ENCODE results near the gene BEND7.
A peak's percentile ranks its signal among the peaks of the same experiment; 100 is the strongest.

The BEND7 gene

DNA sequence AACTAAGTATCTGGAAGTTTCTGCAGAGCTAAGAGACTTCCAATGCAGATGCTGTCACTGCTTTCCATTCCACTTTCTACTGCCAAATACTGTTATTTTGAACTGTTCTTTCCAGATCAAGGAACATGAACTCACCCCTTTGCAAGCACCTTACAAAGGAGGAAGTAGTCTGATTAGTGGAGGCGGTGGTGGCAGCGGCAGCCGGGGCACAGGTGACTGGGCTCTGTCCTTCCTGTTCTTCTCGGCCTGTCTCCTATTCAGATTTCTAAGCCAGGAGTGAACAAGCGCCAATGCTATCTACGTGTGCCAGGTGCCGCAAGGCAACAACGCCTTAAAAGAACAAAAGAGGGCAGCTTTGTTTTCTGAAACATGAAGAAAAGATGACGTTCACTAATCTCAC lies 44.9 kb downstream of the BEND7 start:
- Histone ChIP-seq H3K36me3 (ENCODE audit: control insufficient read depth in 1 of 2, insufficient read depth in 2 of 2, low read length in 2 of 2) (peaks cover 4 to 18% of the 10 kb centered on the region in 2 experiments), H3K79me1 (ENCODE audit: low read length) (no peaks in the 10 kb centered on the region), H2AFZ (ENCODE audit: insufficient read depth, low read length, poor library complexity) (no peak overlapping the region), H3K23ac (ENCODE audit: low read length) (no peak overlapping the region), H4K8ac (ENCODE audit: low read depth, low read length) (no peak overlapping the region), H3K9me3 (ENCODE audit: insufficient read depth, low read depth, low read length) (no peaks in the 10 kb centered on the region), H3K4me3 (ENCODE audit: low read depth, low read length) (no peak overlapping the region), H2BK5ac (ENCODE audit: low read depth, low read length, poor library complexity) (no peak overlapping the region), H3K27ac (ENCODE audit: low read depth, low read length) (no peak overlapping the region), H4K91ac (ENCODE audit: low read depth, low read length) (no peak overlapping the region), H3K4ac (ENCODE audit: low read depth, low read length) (no peak overlapping the region), H3K9ac (ENCODE audit: low read length) (no peak overlapping the region), H2BK12ac (ENCODE audit: low read length) (no peak overlapping the region), H4K12ac (ENCODE audit: low read depth, low read length) (no peak overlapping the region), H3K27me3 (ENCODE audit: insufficient read depth, low read length) (no peaks in the 10 kb centered on the region), H3K14ac (ENCODE audit: low read length) (no peak overlapping the region), H3K18ac (ENCODE audit: low read length) (no peak overlapping the region), H3K4me2 (ENCODE audit: low read length) (no peak overlapping the region), H2BK120ac (ENCODE audit: insufficient read depth, low read length, poor library complexity) (no peak overlapping the region), H3K79me2 (ENCODE audit: control insufficient read depth, insufficient read depth, low read length, poor library complexity) (no peaks in the 10 kb centered on the region), H3K4me1 (ENCODE audit: control insufficient read depth in 1 of 2, insufficient read depth in 2 of 2, low read length in 2 of 2) (no peaks in the 10 kb centered on the region), H2AK5ac (ENCODE audit: low read length) (no peak overlapping the region)
- no CpG with 5 or more reads among the region's 9 CpGs for WGBS (ENCODE audit: extremely low coverage, insufficient coverage, insufficient read length)
- no peak for DNase-seq

DNA sequence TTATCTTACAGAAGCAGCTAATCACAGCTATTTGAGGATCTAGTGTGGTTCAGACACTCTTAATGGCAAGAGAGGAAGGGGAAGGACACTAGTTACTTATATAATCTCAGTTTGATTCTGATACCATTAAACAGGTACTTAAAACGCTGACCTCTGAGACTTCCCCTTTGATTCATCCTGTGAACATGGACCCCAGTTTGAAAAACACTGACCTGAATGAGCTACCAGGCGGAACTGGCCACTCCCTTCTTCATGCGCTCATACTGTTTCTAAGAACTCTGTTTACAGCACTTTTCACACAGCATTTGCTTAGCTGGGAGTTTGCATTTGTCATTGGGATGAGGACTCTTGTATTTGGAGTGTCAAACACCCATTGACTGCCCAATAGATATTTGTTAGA lies 45.7 kb downstream of the BEND7 start:
- peaks cover 4 to 18% of the 10 kb centered on the region in 2 experiments for H3K36me3 ChIP-seq (ENCODE audit: control insufficient read depth in 1 of 2, insufficient read depth in 2 of 2, low read length in 2 of 2)
- no peak overlapping the region for H3K4me2 ChIP-seq (ENCODE audit: low read length)
- no peaks in the 10 kb centered on the region for H3K9me3 ChIP-seq (ENCODE audit: insufficient read depth, low read depth, low read length)
- H3K4me1 ChIP-seq (ENCODE audit: control insufficient read depth in 1 of 2, insufficient read depth in 2 of 2, low read length in 2 of 2) = no peaks in the 10 kb centered on the region
- H3K14ac ChIP-seq (ENCODE audit: low read length) = no peak overlapping the region
- no peak overlapping the region for H2AK5ac ChIP-seq (ENCODE audit: low read length)
- H3K18ac ChIP-seq (ENCODE audit: low read length) = no peak overlapping the region
- no peak overlapping the region for H3K27ac ChIP-seq (ENCODE audit: low read depth, low read length)
- H3K4ac ChIP-seq (ENCODE audit: low read depth, low read length) = no peak overlapping the region
- no peak overlapping the region for H4K91ac ChIP-seq (ENCODE audit: low read depth, low read length)
- H3K79me2 ChIP-seq (ENCODE audit: control insufficient read depth, insufficient read depth, low read length, poor library complexity) = no peaks in the 10 kb centered on the region
- no peak overlapping the region for H4K8ac ChIP-seq (ENCODE audit: low read depth, low read length)
- H3K4me3 ChIP-seq (ENCODE audit: low read depth, low read length) = no peak overlapping the region
- no peak overlapping the region for H2BK5ac ChIP-seq (ENCODE audit: low read depth, low read length, poor library complexity)
- H4K12ac ChIP-seq (ENCODE audit: low read depth, low read length) = no peak overlapping the region
- no CpG with 5 or more reads among the region's 3 CpGs for WGBS (ENCODE audit: extremely low coverage, insufficient coverage, insufficient read length)
- no peak overlapping the region for H2BK12ac ChIP-seq (ENCODE audit: low read length)
- DNase-seq = no peak
- no peaks in the 10 kb centered on the region for H3K79me1 ChIP-seq (ENCODE audit: low read length)
- no peaks in the 10 kb centered on the region for H3K27me3 ChIP-seq (ENCODE audit: insufficient read depth, low read length)
- no peak overlapping the region for H3K23ac ChIP-seq (ENCODE audit: low read length)
- H2AFZ ChIP-seq (ENCODE audit: insufficient read depth, low read length, poor library complexity) = no peak overlapping the region
- no peak overlapping the region for H3K9ac ChIP-seq (ENCODE audit: low read length)
- H2BK120ac ChIP-seq (ENCODE audit: insufficient read depth, low read length, poor library complexity) = no peak overlapping the region

DNA sequence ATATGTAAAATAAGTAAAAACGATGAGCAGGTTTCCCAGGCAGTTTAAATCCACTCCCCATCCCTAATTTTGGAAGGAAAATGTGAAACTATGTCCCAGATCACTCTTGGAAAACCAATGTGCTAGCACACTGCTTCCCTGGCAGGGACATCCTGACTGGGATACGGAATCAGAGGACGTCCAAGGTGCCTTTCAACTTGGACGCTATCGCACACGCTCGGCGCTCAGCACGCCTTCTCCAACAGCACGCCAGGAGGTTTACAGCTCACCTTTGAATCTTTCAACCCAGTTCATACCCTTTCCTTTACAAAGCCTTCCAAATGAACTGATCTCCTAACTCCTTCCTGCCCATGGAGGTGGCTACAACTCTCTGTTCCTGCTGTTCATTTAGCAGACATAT lies 47.1 kb downstream of the BEND7 start:
- no peak overlapping the region for H3K14ac ChIP-seq (ENCODE audit: low read length)

DNA sequence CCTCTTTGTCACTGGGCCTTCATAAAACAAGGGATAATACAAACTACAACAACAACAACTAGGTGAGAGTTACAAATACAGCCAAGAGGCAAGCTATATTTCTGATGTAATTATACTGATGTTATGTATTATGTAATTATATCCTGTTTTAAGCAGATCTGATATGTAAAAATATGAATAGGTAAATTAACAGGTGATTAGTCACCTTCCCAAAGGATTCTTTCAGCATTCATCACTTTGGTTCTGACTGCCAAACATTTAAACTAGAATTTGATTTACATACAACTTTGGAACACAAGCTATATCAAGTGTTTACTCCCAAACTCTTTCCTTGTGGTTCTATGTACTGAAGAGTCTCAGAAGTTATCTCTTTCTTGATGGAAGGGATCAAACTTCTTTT lies 53.7 kb downstream of the BEND7 start:
- Histone ChIP-seq H3K36me3 (ENCODE audit: control insufficient read depth in 1 of 2, insufficient read depth in 2 of 2, low read length in 2 of 2) (peaks cover 20 to 29% of the 10 kb centered on the region in 2 experiments), H2AFZ (ENCODE audit: insufficient read depth, low read length, poor library complexity) (no peak overlapping the region), H3K4ac (ENCODE audit: low read depth, low read length) (no peak overlapping the region), H3K79me2 (ENCODE audit: control insufficient read depth, insufficient read depth, low read length, poor library complexity) (no peaks in the 10 kb centered on the region), H4K8ac (ENCODE audit: low read depth, low read length) (no peak overlapping the region), H2BK5ac (ENCODE audit: low read depth, low read length, poor library complexity) (no peak overlapping the region), H3K23ac (ENCODE audit: low read length) (no peak overlapping the region), H4K91ac (ENCODE audit: low read depth, low read length) (no peak overlapping the region), H3K4me2 (ENCODE audit: low read length) (no peak overlapping the region), H3K79me1 (ENCODE audit: low read length) (no peaks in the 10 kb centered on the region), H3K9me3 (ENCODE audit: insufficient read depth, low read depth, low read length) (peaks cover 9% of the 10 kb centered on the region), H2BK12ac (ENCODE audit: low read length) (no peak overlapping the region), H3K27ac (ENCODE audit: low read depth, low read length) (no peak overlapping the region), H3K14ac (ENCODE audit: low read length) (no peak overlapping the region), H3K9ac (ENCODE audit: low read length) (no peak overlapping the region), H3K4me1 (ENCODE audit: control insufficient read depth in 1 of 2, insufficient read depth in 2 of 2, low read length in 2 of 2) (no peaks in the 10 kb centered on the region), H3K27me3 (ENCODE audit: insufficient read depth, low read length) (no peaks in the 10 kb centered on the region), H2BK120ac (ENCODE audit: insufficient read depth, low read length, poor library complexity) (no peak overlapping the region), H3K18ac (ENCODE audit: low read length) (no peak overlapping the region), H3K4me3 (ENCODE audit: low read depth, low read length) (no peak overlapping the region), H4K12ac (ENCODE audit: low read depth, low read length) (no peak overlapping the region), H2AK5ac (ENCODE audit: low read length) (no peak overlapping the region)
- DNase-seq = peak in 1 of 2 donors; percentile 55

More for the DNA sequence above, 47.1 kb downstream of the BEND7 start:
- no peaks in the 10 kb centered on the region for H3K9me3 ChIP-seq (ENCODE audit: insufficient read depth, low read depth, low read length)
- H3K4ac ChIP-seq (ENCODE audit: low read depth, low read length) = no peak overlapping the region
- H3K79me2 ChIP-seq (ENCODE audit: control insufficient read depth, insufficient read depth, low read length, poor library complexity) = no peaks in the 10 kb centered on the region
- H4K91ac ChIP-seq (ENCODE audit: low read depth, low read length) = no peak overlapping the region
- H3K9ac ChIP-seq (ENCODE audit: low read length) = no peak overlapping the region
- H3K4me3 ChIP-seq (ENCODE audit: low read depth, low read length) = no peak overlapping the region
- no peak overlapping the region for H2BK120ac ChIP-seq (ENCODE audit: insufficient read depth, low read length, poor library complexity)
- H4K12ac ChIP-seq (ENCODE audit: low read depth, low read length) = no peak overlapping the region
- H2BK12ac ChIP-seq (ENCODE audit: low read length) = no peak overlapping the region
- no peak overlapping the region for H3K18ac ChIP-seq (ENCODE audit: low read length)
- WGBS (ENCODE audit: extremely low coverage, insufficient coverage, insufficient read length) = no CpG with 5 or more reads among the region's 10 CpGs
- no peak overlapping the region for H3K4me2 ChIP-seq (ENCODE audit: low read length)
- no peaks in the 10 kb centered on the region for H3K4me1 ChIP-seq (ENCODE audit: control insufficient read depth in 1 of 2, insufficient read depth in 2 of 2, low read length in 2 of 2)
- H2AK5ac ChIP-seq (ENCODE audit: low read length) = no peak overlapping the region
- no peaks in the 10 kb centered on the region for H3K27me3 ChIP-seq (ENCODE audit: insufficient read depth, low read length)
- H2AFZ ChIP-seq (ENCODE audit: insufficient read depth, low read length, poor library complexity) = no peak overlapping the region
- peaks cover 2 to 13% of the 10 kb centered on the region in 2 experiments for H3K36me3 ChIP-seq (ENCODE audit: control insufficient read depth in 1 of 2, insufficient read depth in 2 of 2, low read length in 2 of 2)
- no peak for DNase-seq
- H4K8ac ChIP-seq (ENCODE audit: low read depth, low read length) = no peak overlapping the region
- H3K27ac ChIP-seq (ENCODE audit: low read depth, low read length) = no peak overlapping the region
- H2BK5ac ChIP-seq (ENCODE audit: low read depth, low read length, poor library complexity) = no peak overlapping the region
- H3K79me1 ChIP-seq (ENCODE audit: low read length) = no peaks in the 10 kb centered on the region
- no peak overlapping the region for H3K23ac ChIP-seq (ENCODE audit: low read length)

Measured in trophoblast cell (in vitro differentiated cells and primary cell).